Stimulated activated CD8-positive, alpha-beta memory T cell treated with anti-CD3 and anti-CD28 coated beads, Interleukin-12 subunit alpha, Interleukin-12 subunit beta, amount 100 ng/mL, for 4 hours (primary cell): Measurements from ENCODE around the gene ARMC3.
A peak's percentile ranks its signal among the peaks of the same experiment; 100 is the strongest.
"Not testable (repeated sequence)": the region's sequence is repeated elsewhere in the genome, so short reads cannot be mapped to it uniquely, and the experiment has no call there.

Experiments
- DNase-seq: peaks from one replicate; pipeline ENCODE4 v3.0.0-alpha.2; 2020; ENCODE audit warnings: low read depth

Gene ARMC3

DNA sequence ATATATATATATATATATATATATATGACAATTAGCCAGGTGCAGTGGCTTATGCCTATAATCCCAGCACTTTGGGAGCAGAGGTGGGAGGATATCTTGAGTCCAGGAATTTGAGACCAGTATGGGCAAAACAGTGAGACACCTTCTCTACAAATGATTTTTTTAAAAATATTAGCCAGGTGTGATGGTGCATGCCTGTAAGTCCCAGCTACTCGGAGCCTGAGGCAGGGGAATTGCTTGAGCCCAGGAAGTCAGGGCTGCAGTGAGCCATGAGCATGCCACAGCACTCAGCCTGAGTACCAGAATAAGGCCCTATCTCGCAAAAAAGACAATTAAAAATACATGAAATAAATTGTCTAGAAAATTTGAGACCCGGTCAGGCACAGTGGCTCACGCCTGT lies 120.3 kb downstream of the ARMC3 start:
- DNase-seq, result no peak

DNA sequence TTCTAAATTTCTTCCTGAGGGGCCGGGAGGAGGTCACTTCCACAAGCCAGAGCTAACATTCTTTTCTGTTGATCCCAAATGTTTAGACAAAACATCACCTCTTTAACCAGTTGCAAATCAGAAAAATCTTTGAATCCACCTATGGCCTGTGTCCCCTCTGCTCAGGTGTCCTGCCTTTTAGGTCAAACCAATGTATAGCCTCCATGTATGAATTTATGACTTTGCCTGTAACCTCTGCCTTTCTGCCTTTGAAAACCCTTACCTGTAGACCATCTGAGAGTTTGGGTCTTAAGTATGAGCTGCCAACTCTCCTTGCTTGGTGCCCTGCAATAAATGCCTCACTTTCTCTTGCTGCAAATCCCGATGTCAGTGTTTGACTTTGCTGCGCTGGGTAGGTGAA lies 123.4 kb downstream of the ARMC3 start:
- DNase-seq, result no peak

DNA sequence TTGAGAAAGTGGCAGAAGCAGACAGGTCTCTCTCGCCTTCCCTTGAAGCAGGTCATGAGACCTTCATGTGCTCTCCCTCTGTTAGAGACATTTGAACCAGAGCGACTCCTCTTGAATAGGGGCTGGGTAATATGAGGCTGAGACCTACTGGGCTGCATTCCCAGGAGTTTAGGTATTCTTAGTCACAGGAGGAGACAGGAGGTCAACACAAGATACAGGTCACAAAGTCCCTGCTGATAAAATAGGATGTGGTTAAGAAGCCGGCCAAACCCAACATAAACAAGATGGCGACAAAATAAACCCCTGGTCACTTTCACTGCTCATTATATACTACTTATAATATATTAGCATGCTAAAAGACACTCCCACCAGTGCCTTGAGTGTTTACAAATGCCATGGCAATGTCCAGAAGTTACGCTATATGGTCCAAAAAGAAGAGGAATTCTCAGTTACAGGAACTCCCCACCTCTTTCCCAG lies 124.0 kb downstream of the ARMC3 start:
- no peak for DNase-seq

DNA sequence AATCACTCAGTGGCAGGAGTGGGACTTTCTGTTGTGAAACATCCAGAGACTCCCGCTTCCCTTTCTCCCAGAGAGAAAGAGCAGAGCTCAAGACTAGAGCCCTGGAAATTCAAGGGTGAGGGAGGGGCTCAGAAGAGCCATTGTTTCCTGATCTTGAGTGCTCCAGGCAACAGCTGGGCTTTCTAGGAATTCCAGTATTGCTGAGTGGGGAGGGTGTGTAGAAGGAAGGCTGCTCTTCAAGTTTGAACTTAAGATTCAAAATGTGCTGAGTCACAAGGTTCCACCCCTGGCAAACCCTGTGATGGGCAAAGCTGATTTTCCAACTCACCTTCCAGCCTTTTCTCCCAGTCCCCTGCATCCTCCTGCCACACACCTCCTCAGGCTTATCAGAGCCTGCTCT lies 125.2 kb downstream of the ARMC3 start:
- DNase-seq, result no peak

- no peak for DNase-seq
These were observed 127.8 kb downstream of the ARMC3 start for GRCh38 chr10:23055424-23056185.

GRCh38 chr10:23056186-23056579 lies 128.3 kb downstream of the ARMC3 start:
- no peak for DNase-seq

GRCh38 chr10:23058366-23058765 lies 130.5 kb downstream of the ARMC3 start:
- no peak for DNase-seq

DNA sequence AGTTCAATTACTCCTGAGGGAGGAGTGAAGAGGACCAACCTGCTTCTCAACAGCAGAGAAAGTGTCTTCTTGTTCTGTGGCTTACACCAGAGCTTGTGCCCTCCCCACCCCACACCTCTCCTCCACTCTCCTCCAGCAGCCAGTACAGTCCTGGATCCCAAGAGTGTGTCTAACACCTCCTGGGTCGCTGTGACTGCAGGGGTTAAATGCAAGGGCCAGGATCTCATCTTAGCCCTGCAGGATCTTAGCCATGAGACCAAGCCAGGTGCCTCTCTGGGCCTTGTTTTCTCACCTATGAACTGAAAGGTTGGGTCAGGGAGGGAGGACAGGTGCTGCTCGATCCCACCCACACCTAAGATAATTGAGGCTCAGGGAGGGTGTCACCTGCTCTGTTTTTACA lies 133.1 kb downstream of the ARMC3 start:
- DNase-seq, result no peak

- DNase-seq, result no peak
These were observed 135.5 kb downstream of the ARMC3 start for GRCh38 chr10:23063045-23063972.

DNA sequence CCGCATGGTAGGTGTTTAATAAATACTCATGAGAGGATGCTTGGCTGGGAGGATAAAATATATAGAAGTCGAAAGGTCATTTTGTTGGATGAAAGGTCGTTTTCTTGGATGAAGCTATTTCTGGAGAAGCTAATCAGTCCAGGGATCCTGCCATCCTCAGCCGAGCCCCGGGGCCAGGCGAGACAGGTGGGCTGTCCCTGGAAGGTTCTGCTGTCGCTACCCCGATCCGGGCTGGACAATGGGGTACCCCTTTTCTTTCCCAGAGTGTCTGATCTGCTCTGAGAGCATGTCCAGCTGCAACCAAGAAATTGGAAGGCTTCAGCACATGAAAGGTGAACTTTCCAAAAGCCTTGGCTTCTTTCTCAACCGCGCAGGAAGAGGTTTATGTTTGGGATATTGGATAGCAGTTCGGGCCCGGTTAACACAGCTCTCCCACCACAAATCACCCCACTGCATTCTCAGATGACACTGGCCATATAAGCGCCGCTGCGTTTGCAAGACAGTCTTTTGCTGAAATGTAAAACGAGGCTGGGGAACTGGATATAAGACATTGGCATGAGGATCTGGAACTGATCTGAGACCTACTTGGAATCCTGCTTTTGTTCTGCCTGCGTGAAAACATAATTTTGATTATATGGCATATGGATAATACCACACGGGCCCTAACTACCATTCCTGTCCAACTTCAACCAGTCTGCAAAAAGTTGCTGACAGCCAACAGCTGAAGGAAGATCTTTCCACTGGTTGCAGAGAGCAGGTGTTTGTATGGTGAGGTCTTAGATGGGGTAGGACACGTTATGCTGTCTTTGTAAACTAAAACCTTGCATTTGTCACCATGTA lies 136.3 kb downstream of the ARMC3 start:
- DNase-seq, result no peak

- not testable (repeated sequence) for DNase-seq
These were observed 136.9 kb downstream of the ARMC3 start for GRCh38 chr10:23064813-23065114.

- no peak for DNase-seq
These were observed 137.5 kb downstream of the ARMC3 start for GRCh38 chr10:23065181-23065948.

- no peak for DNase-seq
These were observed 139.5 kb downstream of the ARMC3 start for GRCh38 chr10:23067337-23067736.

- DNase-seq, result peak; percentile 19
These were observed 140.3 kb downstream of the ARMC3 start for GRCh38 chr10:23067939-23068775.

DNA sequence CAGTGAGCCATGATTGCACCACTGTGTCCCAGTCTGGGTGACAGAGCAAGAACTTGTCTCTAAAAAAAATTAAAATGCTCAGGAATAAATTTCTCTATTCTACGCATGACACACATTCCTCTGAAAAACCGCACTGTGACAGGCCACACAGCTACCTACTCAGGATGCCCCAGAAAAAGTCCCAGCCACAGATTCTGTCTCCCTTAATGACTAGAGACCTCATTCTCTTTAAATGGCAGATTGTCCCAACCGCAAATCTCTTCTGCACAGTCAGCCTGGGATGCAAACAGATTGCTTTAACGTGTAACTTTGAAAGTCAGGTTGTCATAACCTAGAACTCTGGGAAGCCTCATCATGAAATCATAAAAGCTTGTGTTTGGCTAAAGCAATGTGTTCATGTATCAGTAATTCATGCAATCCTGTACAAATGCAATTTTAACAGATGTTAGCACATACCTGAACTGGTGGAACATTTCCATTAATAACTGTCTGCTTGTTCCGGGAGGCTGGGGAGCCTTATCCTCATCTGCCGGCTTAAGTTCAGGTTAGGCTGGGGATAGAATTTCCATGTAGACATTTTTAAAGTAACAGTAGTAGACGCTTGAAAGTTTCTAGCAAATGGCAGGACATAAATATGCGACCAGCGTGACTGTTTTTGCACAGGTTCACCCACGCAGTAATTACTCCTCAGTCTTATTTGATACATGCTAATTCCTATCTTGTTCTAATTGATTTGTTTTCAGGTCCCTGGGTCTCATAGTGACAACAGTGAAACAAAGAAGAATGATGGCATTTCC lies 141.4 kb downstream of the ARMC3 start:
- no peak for DNase-seq

GRCh38 chr10:23070092-23070912 lies 142.4 kb downstream of the ARMC3 start:
- DNase-seq, result not testable (repeated sequence)

GRCh38 chr10:23070913-23071218 lies 143.0 kb downstream of the ARMC3 start:
- DNase-seq, result no peak

- not testable (repeated sequence) for DNase-seq
These were observed 144.7 kb downstream of the ARMC3 start for GRCh38 chr10:23072593-23072992.

DNA sequence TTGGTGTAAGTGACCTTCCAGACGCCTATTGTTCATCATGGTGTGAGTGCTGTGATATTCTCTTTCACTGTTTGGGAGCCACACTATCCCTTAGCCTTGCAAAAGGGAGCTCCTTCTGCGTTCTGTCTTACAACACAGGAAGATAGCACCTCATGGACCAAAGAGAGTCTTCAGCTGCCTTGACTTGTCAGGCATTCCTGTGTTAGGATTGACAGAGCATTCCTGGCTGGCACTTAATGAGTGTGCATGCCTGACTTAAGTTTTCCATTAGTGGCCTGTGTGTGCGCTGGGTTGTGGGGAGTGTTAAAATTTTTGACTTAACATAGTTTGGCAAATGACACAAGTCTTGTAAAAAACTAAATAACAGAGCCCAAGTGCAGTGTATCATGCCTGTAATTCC lies 145.7 kb downstream of the ARMC3 start:
- no peak for DNase-seq
